SK-N-SH treated with all-trans-retinoic acid at 6 μM for 48 hours (cell line): ENCODE results near the gene MS4A18.

Experiments
- BACH2 ChIP-seq: fragments of 250-450 bp; sonication (Bioruptor Pico); IDR thresholded peaks from 2 replicates; pipeline ENCODE4 v1.9.0; 2021; ENCODE audit warnings: mild to moderate bottlenecking, borderline replicate concordance
- GLIS3 ChIP-seq: fragments of 250-450 bp; sonication (Bioruptor Pico); IDR thresholded peaks from 2 replicates; pipeline ENCODE4 v1.5.0; 2020; ENCODE audit warnings: mild to moderate bottlenecking, moderate library complexity
- POU6F1 ChIP-seq: fragments of 250-450 bp; sonication (Bioruptor Pico); IDR thresholded peaks from 2 replicates; pipeline ENCODE4 v1.8.0; 2021; ENCODE audit warnings: low read depth, mild to moderate bottlenecking, moderate library complexity, borderline replicate concordance
- RARB ChIP-seq: fragments of 250-450 bp; sonication (Bioruptor Pico); IDR thresholded peaks from 2 replicates; pipeline ENCODE4 v1.8.0; 2021; ENCODE audit warnings: mild to moderate bottlenecking, moderate library complexity
- SNAI2 ChIP-seq: fragments of 250-450 bp; sonication (Bioruptor Pico); IDR thresholded peaks from 2 replicates; pipeline ENCODE4 v1.5.0; 2020; ENCODE audit warnings: mild to moderate bottlenecking, moderate library complexity
- ZFP3 ChIP-seq: fragments of 250-450 bp; sonication (Bioruptor Pico); IDR thresholded peaks from 2 replicates; pipeline ENCODE4 v1.5.0; 2020; ENCODE audit warnings: mild to moderate bottlenecking, moderate library complexity
- ZNF565 ChIP-seq: fragments of 450-650 bp; formaldehyde crosslinking; conservative IDR thresholded peaks from 2 replicates; pipeline ENCODE4 v1.5.0; 2020; ENCODE audit warnings: low read depth, mild to moderate bottlenecking, moderate library complexity
- ZNF70 ChIP-seq: fragments of 450-650 bp; formaldehyde crosslinking; IDR thresholded peaks from 2 replicates; pipeline ENCODE4 v1.5.0; 2020; ENCODE audit warnings: mild to moderate bottlenecking, moderate library complexity
- TF ChIP-seq, protein P1 (sequence below): fragments of 250-450 bp; sonication (Bioruptor Pico); IDR thresholded peaks from 2 replicates; pipeline ENCODE4 v1.8.0; 2020; ENCODE audit warnings: mild to moderate bottlenecking, moderate library complexity, borderline replicate concordance

- TF ChIP-seq, protein P1, sequence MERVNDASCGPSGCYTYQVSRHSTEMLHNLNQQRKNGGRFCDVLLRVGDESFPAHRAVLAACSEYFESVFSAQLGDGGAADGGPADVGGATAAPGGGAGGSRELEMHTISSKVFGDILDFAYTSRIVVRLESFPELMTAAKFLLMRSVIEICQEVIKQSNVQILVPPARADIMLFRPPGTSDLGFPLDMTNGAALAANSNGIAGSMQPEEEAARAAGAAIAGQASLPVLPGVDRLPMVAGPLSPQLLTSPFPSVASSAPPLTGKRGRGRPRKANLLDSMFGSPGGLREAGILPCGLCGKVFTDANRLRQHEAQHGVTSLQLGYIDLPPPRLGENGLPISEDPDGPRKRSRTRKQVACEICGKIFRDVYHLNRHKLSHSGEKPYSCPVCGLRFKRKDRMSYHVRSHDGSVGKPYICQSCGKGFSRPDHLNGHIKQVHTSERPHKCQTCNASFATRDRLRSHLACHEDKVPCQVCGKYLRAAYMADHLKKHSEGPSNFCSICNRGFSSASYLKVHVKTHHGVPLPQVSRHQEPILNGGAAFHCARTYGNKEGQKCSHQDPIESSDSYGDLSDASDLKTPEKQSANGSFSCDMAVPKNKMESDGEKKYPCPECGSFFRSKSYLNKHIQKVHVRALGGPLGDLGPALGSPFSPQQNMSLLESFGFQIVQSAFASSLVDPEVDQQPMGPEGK (CRISPR knock-in tag): no peak
- TF ChIP-seq ZNF565: no peak
- no peak for TF ChIP-seq ZFP3 (CRISPR knock-in tag)
- TF ChIP-seq BACH2 (CRISPR knock-in tag): no peak
- no peak for TF ChIP-seq GLIS3 (CRISPR knock-in tag)
- TF ChIP-seq SNAI2: no peak
- no peak for TF ChIP-seq POU6F1
- no peak for TF ChIP-seq ZNF70 (CRISPR knock-in tag)
- TF ChIP-seq RARB (CRISPR knock-in tag): no peak
These were observed 44.8 kb downstream of the MS4A18 start for GRCh38 chr11:60769273-60769672.
